Superior temporal gyrus (tissue), 1 donor: ENCODE results near the gene AGAP2.

Experiments used
- DNase-seq: peaks from one replicate; pipeline ENCODE4 v3.0.0-alpha.2; 2016; ENCODE audit errors: extremely low spot score

The AGAP2 gene

DNA sequence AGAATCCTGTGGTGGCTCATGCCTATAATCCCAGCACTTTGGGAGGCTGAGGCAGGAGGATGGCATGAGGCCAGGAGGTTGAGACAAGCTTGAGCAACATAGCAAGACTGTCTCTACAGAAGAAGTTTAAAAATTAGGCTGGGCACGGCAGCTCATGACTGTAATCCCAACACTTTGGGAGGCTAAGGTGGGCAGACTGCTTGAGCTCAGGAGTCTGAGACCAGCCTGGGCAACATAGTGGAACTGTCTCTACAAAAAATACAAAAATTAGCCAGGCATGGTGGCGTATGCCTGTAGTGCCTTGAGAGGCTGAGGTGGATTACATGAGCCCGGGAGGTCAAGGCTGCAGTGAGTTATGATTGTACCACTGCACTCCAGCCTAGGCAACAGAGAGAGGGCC lies 29.3 kb upstream of the AGAP2 start:
- no peak for DNase-seq

- DNase-seq: no peak
Observed at GRCh38 chr12:57767305-57767698, 28.8 kb upstream of the AGAP2 start.

DNA sequence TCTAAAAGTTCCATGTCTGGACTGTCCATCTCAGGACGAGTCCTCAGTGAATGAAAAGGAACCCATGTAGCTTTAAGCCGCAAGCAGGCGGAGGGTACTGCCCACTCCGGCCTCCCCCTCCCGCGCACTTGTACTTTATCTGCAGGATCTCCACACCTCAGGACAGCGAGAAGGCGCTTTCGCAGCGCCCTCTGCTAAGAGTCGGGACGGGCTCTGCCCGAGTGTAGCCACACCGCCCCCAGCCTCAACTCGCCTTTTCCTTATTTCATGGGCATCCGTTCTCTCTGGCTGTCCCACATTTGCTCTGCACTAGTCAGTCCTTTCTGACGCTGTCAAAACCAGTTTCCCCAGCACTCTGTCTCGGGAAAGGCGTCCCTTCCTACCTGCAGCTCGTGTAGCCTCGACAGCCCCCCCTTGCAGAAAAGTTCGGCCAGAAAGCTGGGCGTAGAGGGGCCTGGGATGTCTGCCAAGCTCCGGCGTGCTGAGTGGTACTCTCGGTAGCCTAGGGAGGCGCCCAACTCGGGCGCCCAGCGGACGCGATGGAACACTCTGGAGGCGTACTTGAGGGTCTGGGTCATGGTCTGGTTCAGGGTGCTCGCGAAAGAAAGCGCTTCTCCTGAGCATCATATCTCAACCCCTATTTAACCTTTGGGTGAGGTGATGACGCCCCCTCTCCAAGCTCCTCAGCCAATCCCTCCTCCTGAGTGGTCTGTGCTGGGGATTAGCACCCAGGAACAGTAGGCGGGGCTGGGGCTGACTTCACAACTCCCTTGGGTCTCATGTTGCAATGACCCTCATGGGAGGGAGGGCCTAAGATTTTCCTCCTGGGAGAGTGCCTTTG lies 28.1 kb upstream of the AGAP2 start, which contains the start of gene CYP27B1:
CYP27B1 (minus strand) TSS at position 615 of the 841 bp plus-strand sequence; CDS start at position 578, 37 bp downstream.
- DNase-seq: no peak

GRCh38 chr12:57765698-57766463 lies 27.3 kb upstream of the AGAP2 start:
- no peak for DNase-seq

DNA sequence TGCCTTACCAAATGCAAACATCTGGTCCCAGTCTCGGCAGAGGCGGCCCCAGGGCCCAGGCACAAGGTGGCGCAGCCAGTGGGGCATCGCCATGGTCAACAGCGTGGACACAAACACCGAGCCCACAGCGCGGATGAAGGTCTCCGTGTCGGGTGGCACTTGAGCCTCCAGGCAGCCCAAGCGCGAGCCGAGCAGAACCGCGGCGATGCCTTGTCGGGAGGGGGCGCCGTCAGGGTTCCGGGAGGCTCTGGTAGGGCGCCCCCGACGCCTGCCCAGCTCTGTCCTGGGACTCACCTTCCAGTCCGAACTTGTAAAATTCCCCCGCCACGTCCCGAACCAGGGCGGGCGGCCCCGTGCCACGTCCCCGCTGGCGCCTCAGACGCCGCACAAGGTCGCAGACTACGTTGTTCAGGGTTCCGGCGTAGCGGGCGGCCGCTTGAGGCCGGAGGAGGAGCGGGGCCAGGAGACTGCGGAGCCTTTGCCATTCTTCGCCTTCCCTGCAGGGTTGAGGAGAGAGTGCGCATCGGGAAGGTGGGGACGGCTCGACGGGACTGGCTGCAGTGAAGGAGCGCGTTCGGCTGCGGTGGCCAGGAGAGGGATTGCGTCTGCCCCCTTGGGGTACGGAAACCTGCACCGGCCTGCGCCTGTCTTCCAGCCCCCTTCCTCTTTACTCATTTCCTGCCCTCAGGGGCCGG lies 26.6 kb upstream of the AGAP2 start:
- no peak for DNase-seq

DNA sequence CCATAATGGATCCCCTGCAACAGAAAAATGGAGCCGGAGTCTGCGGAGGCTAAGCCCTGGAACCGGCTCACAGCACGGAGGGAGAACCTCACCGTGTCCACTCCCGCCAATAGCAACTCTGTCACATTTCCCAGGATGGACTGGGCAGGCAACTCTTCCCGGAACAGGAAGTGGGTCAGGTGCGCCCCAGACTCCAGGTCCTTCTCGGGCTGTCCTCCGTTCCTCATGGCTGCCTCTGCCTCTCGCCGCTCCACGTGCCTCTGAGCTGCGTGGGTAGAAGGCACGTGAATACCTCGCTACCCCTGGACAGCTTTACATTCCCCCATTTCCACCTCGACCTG lies 26.1 kb upstream of the AGAP2 start:
- DNase-seq: no peak

DNA sequence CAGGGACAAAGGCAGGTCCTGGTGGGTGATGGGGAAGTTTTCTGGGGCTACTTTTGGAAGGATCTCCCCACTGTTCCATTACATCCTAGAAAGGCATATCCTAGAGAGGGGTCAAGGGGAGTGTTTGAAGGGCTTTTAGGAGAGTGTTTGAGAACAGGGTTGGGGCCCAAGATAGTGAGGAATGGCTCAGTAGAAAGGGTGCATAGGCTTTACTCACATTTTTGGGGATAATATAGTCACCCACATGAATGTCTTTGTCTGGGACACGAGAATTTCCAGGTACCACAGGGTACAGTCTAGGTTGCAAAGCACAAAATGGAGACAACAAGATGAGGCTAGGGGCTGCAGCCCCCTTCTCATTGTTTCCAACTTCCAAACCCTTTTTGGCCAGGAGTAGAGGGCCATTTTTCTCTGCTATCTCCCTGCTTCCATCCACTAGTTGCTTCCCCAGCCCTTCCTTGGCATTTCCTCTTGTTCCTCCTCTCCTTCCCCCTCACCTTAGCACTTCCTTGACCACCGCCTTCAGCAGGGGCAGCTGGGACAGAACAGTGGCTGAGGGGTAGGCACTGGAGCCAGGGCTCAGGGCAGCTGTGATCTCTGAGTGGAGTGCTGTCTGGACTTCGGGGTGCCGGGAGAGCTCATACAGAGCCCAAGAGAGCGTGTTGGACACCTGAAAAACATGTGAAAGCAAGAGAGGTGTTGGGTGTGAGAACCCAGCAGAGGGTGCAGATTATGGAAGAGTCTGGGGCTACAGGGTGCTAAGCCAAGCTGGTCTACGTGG lies 25.5 kb upstream of the AGAP2 start:
- DNase-seq: no peak

- no peak for DNase-seq
Observed at GRCh38 chr12:57762463-57762862, 23.9 kb upstream of the AGAP2 start.

- no peak for DNase-seq
Observed at GRCh38 chr12:57761391-57761998, 23.0 kb upstream of the AGAP2 start.

GRCh38 chr12:57760347-57760982 lies 21.9 kb upstream of the AGAP2 start:
- DNase-seq: no peak

GRCh38 chr12:57759360-57759980 lies 20.9 kb upstream of the AGAP2 start:
- no peak for DNase-seq

- DNase-seq: no peak
Observed at GRCh38 chr12:57758552-57759359, 20.2 kb upstream of the AGAP2 start.

DNA sequence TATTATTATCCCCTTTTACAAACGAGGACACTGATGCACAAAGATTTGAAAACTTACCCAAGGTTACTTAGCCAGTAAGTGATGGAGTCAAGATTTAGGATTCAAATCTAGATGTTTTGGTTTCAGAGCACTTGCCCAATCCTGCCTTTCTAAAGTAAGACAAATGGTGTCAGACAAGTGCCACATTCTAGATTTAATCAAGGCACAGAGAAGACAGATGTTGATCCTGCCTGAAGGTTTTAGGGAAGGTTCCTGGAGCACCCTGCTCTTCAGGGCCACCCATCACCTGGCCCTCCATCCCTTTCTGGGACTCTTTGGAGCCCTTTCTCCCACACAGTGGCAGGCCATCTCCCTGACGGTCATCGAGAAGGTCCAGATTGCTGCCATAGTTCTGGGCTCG lies 19.2 kb upstream of the AGAP2 start:
- no peak for DNase-seq

- no peak for DNase-seq
Observed at GRCh38 chr12:57756406-57757341, 18.1 kb upstream of the AGAP2 start.

DNA sequence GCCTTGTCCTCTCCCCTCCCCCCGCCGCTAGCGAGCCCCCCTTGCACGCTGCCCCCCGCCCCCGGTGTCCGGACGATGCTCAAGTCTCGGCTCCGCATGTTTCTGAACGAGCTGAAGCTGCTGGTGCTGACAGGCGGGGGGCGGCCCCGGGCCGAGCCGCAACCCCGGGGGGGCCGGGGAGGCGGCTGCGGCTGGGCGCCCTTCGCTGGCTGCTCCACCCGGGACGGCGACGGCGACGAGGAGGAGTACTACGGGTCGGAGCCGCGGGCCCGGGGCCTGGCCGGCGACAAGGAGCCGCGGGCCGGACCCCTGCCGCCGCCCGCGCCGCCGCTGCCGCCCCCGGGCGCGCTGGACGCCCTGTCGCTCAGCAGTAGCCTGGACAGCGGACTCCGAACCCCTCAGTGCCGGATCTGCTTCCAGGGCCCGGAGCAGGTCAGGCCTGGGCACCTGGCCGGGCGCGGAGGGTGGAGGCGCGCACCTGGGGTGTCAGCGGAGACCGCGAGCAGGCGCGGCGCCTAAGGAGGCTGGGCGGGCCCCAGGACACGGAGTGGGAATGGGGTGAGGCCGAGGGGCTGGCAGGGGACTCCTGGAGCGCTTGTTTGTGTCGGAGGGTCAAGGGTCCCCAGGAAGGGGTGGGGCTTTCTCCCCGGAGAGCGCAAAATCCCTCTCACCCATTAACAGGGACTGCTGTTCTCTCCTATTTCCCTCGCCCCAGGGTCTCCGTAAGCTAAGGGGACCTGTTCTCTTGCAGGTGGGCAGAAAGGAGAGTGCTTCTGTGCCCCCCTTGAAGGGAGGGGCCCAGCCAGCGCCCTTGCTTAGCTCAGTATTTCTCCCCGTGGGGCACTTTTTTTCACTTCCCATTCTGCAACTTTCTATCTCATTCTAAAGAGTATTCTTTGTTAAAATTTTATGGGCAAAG lies 17.2 kb upstream of the AGAP2 start:
- DNase-seq: no peak

- DNase-seq: no peak
Observed at GRCh38 chr12:57755194-57755453, 16.6 kb upstream of the AGAP2 start.

- DNase-seq: peak; percentile 25
Observed at GRCh38 chr12:57754411-57755193, 16.1 kb upstream of the AGAP2 start, which contains the start of gene MARCHF9. TSS of gene MARCHF9 (plus strand) at chr12:57755103. CDS start at chr12:57755529, 426 bp downstream.
